K562 (cell line): ENCODE results near the gene RDH13. TPM values are rescaled to one million over a fixed set of nuclear protein-coding genes. Genes with fewer than 3 reads are reported as not detected.
A peak's percentile ranks its signal among the peaks of the same experiment; 100 is the strongest.

Source experiments
- ATAC-seq: fragments of 200-7000 bp; cut with Tn5 transposase; 3 replicates; pipeline ENCODE4 v1.9.1; 2020; ENCODE audit warnings: moderate library complexity
- BruUV-seq: library from RNA; stranded (reverse); fragments of 400-500 nt; replicated peaks from 2 replicates; lab custom pipeline; 2021; lab: Mats Ljungman, UMichigan
- CTCF ChIA-PET: fragments of 300-600 bp; formaldehyde crosslinking; extraction: SDS; loops from one replicate; lab custom pipeline; 2021; ENCODE audit warnings: low intra/inter-chr PET ratio; lab: Yijun Ruan, JAX
- POLR2A ChIA-PET: fragments of 300-600, 350-650 bp; sonication (Branson Sonifier 250); formaldehyde crosslinking; extraction: SDS; loops from one replicate; lab custom pipeline; 2021; ENCODE audit warnings: antibody characterized with exemption, inconsistent platforms; lab: Yijun Ruan, JAX
- DNase-seq, 4 experiments: peaks; one replicate each; pipeline versions ENCODE4 v3.0.0 to v3.0.0-alpha.2; 2011 to 2018; ENCODE audit warnings: low spot score in 3 of 4, mixed read lengths in 3 of 4; ENCODE audit errors: extremely low read depth in 1 of 4
- FAIRE-seq: peaks from 2 replicates; lab custom pipeline; 2011; peaks lifted over from hg19 to GRCh38; lab: Jason Lieb, UNC
- H2AFZ ChIP-seq: 2 replicates; pipeline ENCODE4 v1.6.0; 2011; ENCODE audit warnings: low read depth, low read length, control low read depth, inconsistent platforms
- H3K27ac ChIP-seq: fragments of 200-600 bp; 3 replicates; pipeline ENCODE4 v1.8.0; 2011; ENCODE audit warnings: low read depth, mild to moderate bottlenecking, control low read depth, inconsistent platforms, low read length, moderate library complexity, mixed read lengths; ENCODE audit errors: extremely low read depth
- H3K27me3 ChIP-seq, 2 experiments: fragments of 300-600 bp in 1 of 2; 2 replicates in 1 of 2; 3 replicates in 1 of 2; pipeline versions ENCODE4 v1.6.0 to v1.8.0; 2011; ENCODE audit warnings: inconsistent platforms in 2 of 2, low read length in 2 of 2, mild to moderate bottlenecking in 1 of 2, mixed read lengths in 1 of 2, moderate library complexity in 1 of 2; ENCODE audit not compliant: control insufficient read depth in 2 of 2, insufficient read depth in 2 of 2
- H3K36me3 ChIP-seq: fragments of 300-600 bp; 3 replicates; pipeline ENCODE4 v1.8.0; 2011; ENCODE audit warnings: mild to moderate bottlenecking, low read length, inconsistent platforms; ENCODE audit not compliant: control insufficient read depth, insufficient read depth
- H3K4me1 ChIP-seq, 2 experiments: fragments of 200-600 bp in 1 of 2; replicated peaks in 1 of 2; 2 replicates in 1 of 2; 3 replicates in 1 of 2; pipeline versions ENCODE4 v1.5.1 to v1.8.0; 2011; ENCODE audit warnings: inconsistent platforms in 2 of 2, low read length in 2 of 2, mild to moderate bottlenecking in 1 of 2, mixed read lengths in 1 of 2, moderate library complexity in 1 of 2; ENCODE audit not compliant: control insufficient read depth in 2 of 2, insufficient read depth in 2 of 2
- H3K4me2 ChIP-seq: 2 replicates; pipeline ENCODE4 v1.6.1; 2011; ENCODE audit warnings: low read length, control low read depth, inconsistent platforms, mixed read lengths; ENCODE audit not compliant: insufficient read depth
- H3K4me3 ChIP-seq: fragments of 200-600 bp; sonication (generic), shearing (Covaris generic); 2 replicates; pipeline ENCODE4 v1.5.1; 2016; ENCODE audit warnings: control low read depth, inconsistent platforms
- H3K79me2 ChIP-seq: fragments of 200-600 bp; 3 replicates; pipeline ENCODE4 v1.8.0; 2011; ENCODE audit warnings: low read length, inconsistent platforms; ENCODE audit not compliant: control insufficient read depth, insufficient read depth
- H3K9ac ChIP-seq, 2 experiments: 2 replicates each; pipeline versions ENCODE4 v1.6.0 to v1.6.1; 2011; ENCODE audit warnings: low read depth in 2 of 2, low read length in 2 of 2, control low read depth in 1 of 2, inconsistent platforms in 1 of 2, mild to moderate bottlenecking in 1 of 2, mixed read lengths in 1 of 2; ENCODE audit not compliant: insufficient read depth in 1 of 2
- H3K9me1 ChIP-seq: one replicate; pipeline ENCODE4 v1.6.0; 2011; ENCODE audit warnings: inconsistent platforms, mild to moderate bottlenecking, low read length, moderate library complexity; ENCODE audit not compliant: control insufficient read depth, insufficient read depth
- H3K9me3 ChIP-seq: replicated peaks from 2 replicates; pipeline ENCODE4 v1.5.1; 2011; ENCODE audit warnings: low read depth, low read length, inconsistent platforms; ENCODE audit not compliant: control insufficient read depth, insufficient read depth
- H4K20me1 ChIP-seq: replicated peaks from 2 replicates; pipeline ENCODE4 v1.6.1; 2011; ENCODE audit warnings: low read length, inconsistent platforms, mixed read lengths; ENCODE audit not compliant: control insufficient read depth, insufficient read depth
- FOXA1 ChIP-seq: fragments of 450-650 bp; IDR thresholded peaks from 2 replicates; pipeline ENCODE4 v1.6.1; 2016; ENCODE audit warnings: mild to moderate bottlenecking, borderline replicate concordance
- HCFC1 ChIP-seq: IDR thresholded peaks from 2 replicates; pipeline ENCODE4 v1.6.1; 2012; ENCODE audit warnings: low read depth, low read length, improper control_type of control experiment
- HSF4 ChIP-seq: fragments of 250-450 bp; sonication (Bioruptor Pico); IDR thresholded peaks from 2 replicates; pipeline ENCODE4 v2.1.2; 2022; ENCODE audit warnings: mild to moderate bottlenecking, moderate library complexity, borderline replicate concordance
- SIX5 ChIP-seq, 2 experiments: IDR thresholded peaks; 2 replicates each; pipeline ENCODE4 v1.6.1; 2011; ENCODE audit warnings: low read length in 2 of 2, borderline replicate concordance in 1 of 2, low read depth in 1 of 2, mild to moderate bottlenecking in 1 of 2, moderate library complexity in 1 of 2; ENCODE audit not compliant: insufficient read depth in 1 of 2
- TAF1 ChIP-seq: IDR thresholded peaks from 2 replicates; pipeline ENCODE4 v1.6.1; 2011; ENCODE audit warnings: mild to moderate bottlenecking, low read length, moderate library complexity; ENCODE audit not compliant: insufficient read depth, control insufficient read depth, severe bottlenecking; ENCODE audit errors: extremely low read depth
- ZNF143 ChIP-seq: sonication (generic); formaldehyde crosslinking; IDR thresholded peaks from 2 replicates; pipeline ENCODE4 v1.9.0; 2022; ENCODE audit warnings: mild to moderate bottlenecking, missing genetic modification reagents
- ZNF174 ChIP-seq: fragments of 250-450 bp; sonication (Bioruptor Pico); IDR thresholded peaks from 2 replicates; pipeline ENCODE4 v1.4.0; 2020; ENCODE audit warnings: mild to moderate bottlenecking
- WGBS: fragments of 100-300 bp; shearing (Covaris generic); methylation state at CpG from one replicate; pipeline ENCODE4 v1.1.6; 2016; ENCODE audit warnings: low coverage, mixed read lengths; ENCODE audit not compliant: insufficient coverage; ENCODE audit errors: missing lambda C conversion rate; 5-methylcytosine and 5-hydroxymethylcytosine counted together
- in situ Hi-C: fragments of 300-500 bp; cut with MboI; formaldehyde crosslinking; loops from 4 replicates; pipeline ENCODE4 v1.15.0; 2018; ENCODE audit warnings: inconsistent platforms, mixed read lengths
- intact Hi-C: fragments of 100-400 bp; cut with micrococcal nuclease; formaldehyde crosslinking; loops from 2 replicates; pipeline ENCODE4 v1.14.2; 2022
- polyA plus RNA-seq, 8 experiments: library from polyadenylated mRNA; depleted of rRNA in 4 of 8; stranded (reverse) in 5 of 8; unstranded in 3 of 8; fragments of >200 nt; fragmentation: Nextera tagmentation in 2 of 8; fragmentation: Illumina TruSeq in 1 of 8; extraction: Ambion mirVana in 2 of 8; extraction: Trizol in 1 of 8; gene quantifications; 2 replicates each; pipeline versions ENCODE4 v1.2.1 to v1.2.3, GENCODE V29; 2011 to 2014; ENCODE audit warnings: inconsistent platforms in 1 of 8, missing spikeins in 1 of 8
- total RNA-seq, 7 experiments: library from RNA; depleted of rRNA in 6 of 7; stranded (reverse); fragments of >200 nt in 6 of 7; fragmentation: Illumina TruSeq in 2 of 7; extraction: Trizol in 2 of 7; gene quantifications; 2 replicates each; pipeline versions ENCODE4 v1.2.1 to v1.2.3, GENCODE V29; 2011 to 2021; ENCODE audit warnings: low replicate concordance in 1 of 7
- TF ChIP-seq, protein P1 (sequence below), 2 experiments: fragments of 450-650 bp; IDR thresholded peaks; 2 replicates each; pipeline ENCODE4 v1.6.1; 2018; ENCODE audit warnings: mild to moderate bottlenecking in 2 of 2, low read depth in 1 of 2; ENCODE audit not compliant: partially characterized antibody in 2 of 2

The RDH13 gene
- total and polyA plus RNA-seq, 9 of the 15 experiments (the other 6 are each of a cell fraction or from before 2014, with no cell fraction given) = 7.5 to 70.3 (median 39.5) TPM

DNA sequence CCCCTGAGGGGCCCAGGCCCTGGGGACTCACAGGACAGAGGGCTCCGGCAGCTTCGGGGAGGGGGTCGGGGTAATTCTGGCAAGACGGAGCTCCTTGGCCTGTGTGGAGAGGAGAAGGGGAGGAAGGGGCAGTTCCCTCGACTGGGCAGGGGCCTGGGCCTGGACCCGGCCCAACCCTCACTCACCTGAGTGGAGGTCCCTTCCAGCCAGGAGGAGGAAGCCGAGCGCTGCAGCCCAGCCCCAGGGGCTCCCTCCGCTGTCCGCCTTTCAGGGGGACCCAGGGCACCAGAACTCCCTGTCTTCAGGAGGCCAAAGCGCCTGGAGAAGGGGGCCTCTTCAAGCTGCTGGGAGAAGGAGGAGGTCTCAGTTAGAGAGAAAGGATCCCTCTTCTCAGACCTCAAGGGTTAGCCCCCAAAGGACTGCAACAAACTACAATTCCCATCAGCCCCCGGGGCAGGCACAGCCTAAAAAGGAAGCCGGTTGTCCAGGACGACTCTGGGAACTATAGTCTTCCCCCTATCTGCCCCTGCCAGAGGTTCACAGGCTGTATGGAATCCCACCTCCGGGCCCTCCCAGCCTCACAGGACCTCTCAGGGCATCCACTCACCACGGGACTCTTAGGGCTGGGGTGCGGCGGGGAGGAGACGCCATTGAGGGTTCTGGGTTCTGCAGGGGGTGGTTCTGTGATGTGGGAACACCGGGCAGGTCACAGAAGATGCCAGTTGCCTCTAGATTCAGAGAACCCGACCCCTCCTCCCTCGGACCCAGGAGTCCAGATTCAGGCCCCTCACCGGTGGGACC, 32.5 kb upstream of the RDH13 start:
- Histone ChIP-seq H3K4me3 (no peak overlapping the region), H2AFZ (no peak overlapping the region), H3K9ac (no peak overlapping the region; a peak in 1 of 4 replicates), H3K36me3 (peaks cover 74% of the 10 kb centered on the region), H3K9me1 (peaks cover 3% of the 10 kb centered on the region), H3K9me3 (no peaks in the 10 kb centered on the region), H3K27ac (no peak overlapping the region), H4K20me1 (no peaks in the 10 kb centered on the region), H3K27me3 (no peaks in the 10 kb centered on the region), H3K4me1 (peaks cover 0 to 70% of the 10 kb centered on the region in 2 experiments; a peak in 2 of 5 replicates), H3K79me2 (peaks cover 2% of the 10 kb centered on the region; the same call in 1 of the 3 replicates), H3K4me2 (no peak overlapping the region)
- in situ Hi-C loops (no loop called here), intact Hi-C loops (no loop called here)
- ChIA-PET POLR2A (interaction anchor here (1.0 to 1.1 kb wide), 2 partner anchors 11 kb away, joined by 3 to 4 read pairs; no protein-coding TSS in a partner anchor), CTCF (no interaction called here)
- no peak for TF ChIP-seq HSF4 (CRISPR knock-in tag)
- no peak for TF ChIP-seq FOXA1
- peak; percentile 52 to 54; a peak in 3 of 4 replicates for TF ChIP-seq SIX5 (IDR thresholded peaks at IDR 0.05; ENCODE audit: borderline replicate concordance in 1 of 2, insufficient read depth in 1 of 2, low read depth in 1 of 2, low read length in 2 of 2)
- TF ChIP-seq TAF1 = no peak
- TF ChIP-seq, protein P1, sequence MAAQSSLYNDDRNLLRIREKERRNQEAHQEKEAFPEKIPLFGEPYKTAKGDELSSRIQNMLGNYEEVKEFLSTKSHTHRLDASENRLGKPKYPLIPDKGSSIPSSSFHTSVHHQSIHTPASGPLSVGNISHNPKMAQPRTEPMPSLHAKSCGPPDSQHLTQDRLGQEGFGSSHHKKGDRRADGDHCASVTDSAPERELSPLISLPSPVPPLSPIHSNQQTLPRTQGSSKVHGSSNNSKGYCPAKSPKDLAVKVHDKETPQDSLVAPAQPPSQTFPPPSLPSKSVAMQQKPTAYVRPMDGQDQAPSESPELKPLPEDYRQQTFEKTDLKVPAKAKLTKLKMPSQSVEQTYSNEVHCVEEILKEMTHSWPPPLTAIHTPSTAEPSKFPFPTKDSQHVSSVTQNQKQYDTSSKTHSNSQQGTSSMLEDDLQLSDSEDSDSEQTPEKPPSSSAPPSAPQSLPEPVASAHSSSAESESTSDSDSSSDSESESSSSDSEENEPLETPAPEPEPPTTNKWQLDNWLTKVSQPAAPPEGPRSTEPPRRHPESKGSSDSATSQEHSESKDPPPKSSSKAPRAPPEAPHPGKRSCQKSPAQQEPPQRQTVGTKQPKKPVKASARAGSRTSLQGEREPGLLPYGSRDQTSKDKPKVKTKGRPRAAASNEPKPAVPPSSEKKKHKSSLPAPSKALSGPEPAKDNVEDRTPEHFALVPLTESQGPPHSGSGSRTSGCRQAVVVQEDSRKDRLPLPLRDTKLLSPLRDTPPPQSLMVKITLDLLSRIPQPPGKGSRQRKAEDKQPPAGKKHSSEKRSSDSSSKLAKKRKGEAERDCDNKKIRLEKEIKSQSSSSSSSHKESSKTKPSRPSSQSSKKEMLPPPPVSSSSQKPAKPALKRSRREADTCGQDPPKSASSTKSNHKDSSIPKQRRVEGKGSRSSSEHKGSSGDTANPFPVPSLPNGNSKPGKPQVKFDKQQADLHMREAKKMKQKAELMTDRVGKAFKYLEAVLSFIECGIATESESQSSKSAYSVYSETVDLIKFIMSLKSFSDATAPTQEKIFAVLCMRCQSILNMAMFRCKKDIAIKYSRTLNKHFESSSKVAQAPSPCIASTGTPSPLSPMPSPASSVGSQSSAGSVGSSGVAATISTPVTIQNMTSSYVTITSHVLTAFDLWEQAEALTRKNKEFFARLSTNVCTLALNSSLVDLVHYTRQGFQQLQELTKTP (IDR thresholded peaks at IDR 0.05; ENCODE audit: low read depth in 1 of 2, partially characterized antibody in 2 of 2) = peak in 1 of 2 experiments; percentile 92
- no peak for TF ChIP-seq ZNF174
- peak; percentile 81 for TF ChIP-seq HCFC1
- peak; percentile 72 for TF ChIP-seq ZNF143
- FAIRE-seq (no peak), ATAC-seq (peak; percentile 78), DNase-seq (peak in 3 of 4 experiments; percentile 32 to 43 (median 39))
- BruUV-seq = no TSS peak
- WGBS = 84% methylated on average over 18 of the region's 23 CpGs
